DOHH2 (cell line): Measurements from ENCODE around the gene SNX22.

Experiments
- EZH2phosphoT487 ChIP-seq: fragments of 200-600 bp; sonication (generic); IDR thresholded peaks from 2 replicates; pipeline ENCODE4 v1.6.1; 2017; ENCODE audit warnings: borderline replicate concordance, mild to moderate bottlenecking, antibody characterized with exemption, low read length, moderate library complexity, mixed read lengths
- TF ChIP-seq, protein P1 (sequence below): fragments of 200-600 bp; sonication (generic); IDR thresholded peaks from one replicate; pipeline ENCODE4 v1.5.1; 2014; ENCODE audit warnings: antibody characterized with exemption, mild to moderate bottlenecking, low read depth, low read length; ENCODE audit not compliant: poor library complexity, severe bottlenecking

DNA sequence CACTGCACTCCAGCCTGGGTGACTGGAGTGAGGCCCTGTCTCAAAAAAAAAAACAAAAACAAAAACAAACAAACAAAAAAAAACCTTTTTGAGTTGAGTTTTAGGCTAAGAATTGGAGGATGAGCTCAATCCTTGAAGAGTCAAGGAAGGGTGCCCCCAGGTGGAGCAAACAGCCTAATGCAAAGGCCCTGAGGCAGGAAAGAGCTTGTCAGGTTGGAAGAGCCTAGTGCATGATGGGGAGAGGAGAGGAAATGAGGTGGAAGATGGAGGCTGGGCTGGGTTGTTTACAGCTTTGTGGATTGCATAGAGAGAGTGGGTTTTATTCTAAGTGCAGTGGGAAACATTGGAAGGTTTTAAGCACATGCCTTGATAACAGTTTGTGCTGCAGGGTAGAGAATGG lies 2.1 kb upstream of the SNX22 start:
- TF ChIP-seq, protein P1, sequence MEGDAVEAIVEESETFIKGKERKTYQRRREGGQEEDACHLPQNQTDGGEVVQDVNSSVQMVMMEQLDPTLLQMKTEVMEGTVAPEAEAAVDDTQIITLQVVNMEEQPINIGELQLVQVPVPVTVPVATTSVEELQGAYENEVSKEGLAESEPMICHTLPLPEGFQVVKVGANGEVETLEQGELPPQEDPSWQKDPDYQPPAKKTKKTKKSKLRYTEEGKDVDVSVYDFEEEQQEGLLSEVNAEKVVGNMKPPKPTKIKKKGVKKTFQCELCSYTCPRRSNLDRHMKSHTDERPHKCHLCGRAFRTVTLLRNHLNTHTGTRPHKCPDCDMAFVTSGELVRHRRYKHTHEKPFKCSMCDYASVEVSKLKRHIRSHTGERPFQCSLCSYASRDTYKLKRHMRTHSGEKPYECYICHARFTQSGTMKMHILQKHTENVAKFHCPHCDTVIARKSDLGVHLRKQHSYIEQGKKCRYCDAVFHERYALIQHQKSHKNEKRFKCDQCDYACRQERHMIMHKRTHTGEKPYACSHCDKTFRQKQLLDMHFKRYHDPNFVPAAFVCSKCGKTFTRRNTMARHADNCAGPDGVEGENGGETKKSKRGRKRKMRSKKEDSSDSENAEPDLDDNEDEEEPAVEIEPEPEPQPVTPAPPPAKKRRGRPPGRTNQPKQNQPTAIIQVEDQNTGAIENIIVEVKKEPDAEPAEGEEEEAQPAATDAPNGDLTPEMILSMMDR: peak; percentile 50
- TF ChIP-seq EZH2phosphoT487: no peak
